Stromal cell of bone marrow (primary cell): ENCODE data around the gene MRGPRE.

Source experiments
- DNase-seq: peaks from one replicate; pipeline ENCODE4 v3.0.0-alpha.2; 2012; ENCODE audit warnings: low read depth

Gene MRGPRE

GRCh38 chr11:3178349-3178748 is 53.9 kb downstream of the MRGPRE start:
- DNase-seq: no peak

DNA sequence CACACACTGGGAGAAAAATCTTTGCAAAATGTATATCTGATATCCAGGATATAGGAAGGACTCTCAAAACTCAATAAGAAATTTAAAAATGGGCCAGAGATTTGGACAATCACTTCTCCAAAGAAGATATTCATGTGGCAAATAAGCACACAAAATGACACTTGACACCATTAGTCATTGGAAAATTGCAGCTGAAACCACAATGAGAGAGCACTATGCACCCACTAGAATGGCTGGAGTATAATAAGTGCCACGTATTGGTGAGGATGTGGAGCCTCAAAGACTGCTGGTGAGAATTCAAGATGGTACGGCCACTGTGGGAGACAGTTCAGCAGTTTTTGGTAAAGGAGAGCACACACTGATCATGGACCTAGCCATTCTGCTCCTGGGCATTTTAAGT is 54.3 kb downstream of the MRGPRE start:
- DNase-seq: peak; percentile 56
